Skeletal muscle satellite cell (primary cell): ENCODE data around the gene MAPT.

Source experiments
- H3K27me3 ChIP-seq: 2 replicates; pipeline ENCODE4 v1.7.0; 2013; ENCODE audit warnings: low read length; ENCODE audit not compliant: control insufficient read depth, insufficient read depth
- H3K36me3 ChIP-seq: 2 replicates; pipeline ENCODE4 v1.7.0; 2013; ENCODE audit warnings: mild to moderate bottlenecking, control low read depth, low read length; ENCODE audit not compliant: insufficient read depth
- H3K4me1 ChIP-seq: 2 replicates; pipeline ENCODE4 v1.7.0; 2013; ENCODE audit warnings: low read length; ENCODE audit not compliant: control insufficient read depth, insufficient read depth
- H3K4me2 ChIP-seq: 2 replicates; pipeline ENCODE4 v1.7.0; 2013; ENCODE audit warnings: mild to moderate bottlenecking, low read length
- H3K4me3 ChIP-seq: 2 replicates; pipeline ENCODE4 v1.7.0; 2013; ENCODE audit warnings: low read length
- H3K9ac ChIP-seq: 2 replicates; pipeline ENCODE4 v1.7.0; 2013; ENCODE audit warnings: mild to moderate bottlenecking, low read depth, low read length, moderate library complexity
- H3K9me3 ChIP-seq: replicated peaks from 2 replicates; pipeline ENCODE4 v1.7.0; 2013; ENCODE audit warnings: mild to moderate bottlenecking, control low read depth, low read length

Gene MAPT

DNA sequence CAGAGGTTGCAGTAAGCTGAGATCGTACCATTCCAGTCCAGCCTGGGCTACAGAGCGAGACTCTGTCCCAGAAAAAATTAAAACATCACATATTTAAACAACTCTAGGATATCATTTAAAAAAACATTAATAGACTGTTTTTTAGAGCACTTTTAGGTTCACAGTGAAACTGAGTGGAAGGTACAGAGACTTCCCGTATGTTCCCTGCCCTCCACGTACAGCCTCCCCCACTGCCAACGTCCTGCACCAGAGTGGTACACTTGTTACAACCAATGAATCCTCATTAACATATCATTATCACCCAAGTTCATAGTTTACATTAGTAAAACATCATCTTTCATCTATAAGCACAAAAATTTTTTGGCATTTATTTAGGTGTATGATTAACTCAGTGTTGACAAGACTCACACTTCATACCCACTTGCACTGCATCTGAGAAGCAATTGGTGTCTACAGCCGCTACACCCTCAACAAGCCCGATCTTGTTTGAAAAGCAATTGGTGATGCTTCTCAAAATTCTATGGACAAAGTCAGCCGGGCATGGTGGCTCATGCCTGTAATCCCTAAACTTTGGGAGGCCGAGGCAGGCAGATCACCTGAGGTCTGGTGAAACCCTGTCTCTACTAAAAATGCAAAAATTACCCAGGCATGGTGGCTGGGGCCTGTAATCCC is 64.8 kb downstream of the MAPT start:
- Histone ChIP-seq H3K27me3 (peaks cover 35% of the 10 kb centered on the region), H3K36me3 (no peaks in the 10 kb centered on the region), H3K9ac (no peak overlapping the region), H3K4me3 (no peak overlapping the region), H3K4me1 (no peaks in the 10 kb centered on the region), H3K4me2 (no peak overlapping the region), H3K9me3 (no peaks in the 10 kb centered on the region)

DNA sequence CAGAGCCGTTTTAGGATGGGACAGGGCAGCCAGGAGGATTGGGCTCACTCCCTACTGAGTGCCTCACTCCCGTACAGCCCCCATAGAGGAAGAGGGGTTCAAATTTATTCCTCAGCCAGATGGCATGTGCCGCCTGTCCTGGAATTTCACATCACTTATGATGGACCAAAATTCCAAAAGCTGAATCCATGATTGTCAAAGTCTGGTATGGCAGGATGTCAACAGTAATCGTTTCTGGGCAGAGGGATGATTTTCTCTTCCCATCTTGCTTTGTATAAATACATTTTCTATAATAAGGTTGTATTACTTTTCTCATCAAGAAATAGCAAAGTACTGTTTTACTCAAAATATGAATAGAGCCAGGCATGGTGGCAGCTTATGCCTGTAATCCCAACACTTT is 66.0 kb downstream of the MAPT start:
- Histone ChIP-seq H3K9ac (no peak overlapping the region), H3K4me1 (no peaks in the 10 kb centered on the region), H3K4me2 (no peak overlapping the region), H3K36me3 (no peaks in the 10 kb centered on the region), H3K9me3 (no peaks in the 10 kb centered on the region), H3K27me3 (peaks cover 34% of the 10 kb centered on the region), H3K4me3 (no peak overlapping the region)

DNA sequence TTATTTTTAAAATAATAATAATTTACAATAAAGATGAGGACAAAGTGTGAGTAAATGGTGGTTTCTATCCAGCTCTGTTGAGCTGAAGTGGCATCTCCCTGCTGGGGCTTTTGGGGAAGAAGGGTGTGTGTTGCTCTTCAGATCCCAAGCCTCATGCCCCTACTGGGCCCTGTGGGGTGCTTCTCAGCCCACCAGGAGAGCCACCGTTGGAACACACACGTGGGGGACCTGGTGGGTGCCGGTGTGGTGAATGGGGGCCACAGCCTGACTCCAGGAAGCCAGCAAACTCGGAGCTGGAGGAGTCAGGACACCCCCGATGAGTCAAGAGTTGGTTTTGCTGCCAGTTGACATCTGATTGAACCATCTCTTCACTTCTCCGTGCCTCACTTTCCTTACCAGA is 66.9 kb downstream of the MAPT start:
- Histone ChIP-seq H3K27me3 (peaks cover 38% of the 10 kb centered on the region), H3K4me3 (no peak overlapping the region), H3K9me3 (no peaks in the 10 kb centered on the region), H3K36me3 (no peaks in the 10 kb centered on the region), H3K4me1 (no peaks in the 10 kb centered on the region), H3K9ac (no peak overlapping the region), H3K4me2 (no peak overlapping the region)

DNA sequence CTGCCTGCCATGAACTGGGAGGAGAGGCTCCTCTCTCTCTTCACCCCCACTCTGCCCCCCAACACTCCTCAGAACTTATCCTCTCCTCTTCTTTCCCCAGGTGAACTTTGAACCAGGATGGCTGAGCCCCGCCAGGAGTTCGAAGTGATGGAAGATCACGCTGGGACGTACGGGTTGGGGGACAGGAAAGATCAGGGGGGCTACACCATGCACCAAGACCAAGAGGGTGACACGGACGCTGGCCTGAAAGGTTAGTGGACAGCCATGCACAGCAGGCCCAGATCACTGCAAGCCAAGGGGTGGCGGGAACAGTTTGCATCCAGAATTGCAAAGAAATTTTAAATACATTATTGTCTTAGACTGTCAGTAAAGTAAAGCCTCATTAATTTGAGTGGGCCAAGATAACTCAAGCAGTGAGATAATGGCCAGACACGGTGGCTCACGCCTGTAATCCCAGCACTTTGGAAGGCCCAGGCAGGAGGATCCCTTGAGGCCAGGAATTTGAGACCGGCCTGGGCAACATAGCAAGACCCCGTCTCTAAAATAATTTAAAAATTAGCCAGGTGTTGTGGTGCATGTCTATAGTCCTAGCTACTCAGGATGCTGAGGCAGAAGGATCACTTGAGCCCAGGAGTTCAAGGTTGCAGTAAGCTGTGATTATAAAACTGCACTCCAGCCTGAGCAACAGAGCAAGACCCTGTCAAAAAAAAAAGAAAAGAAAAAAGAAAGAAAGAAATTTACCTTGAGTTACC is 68.0 kb downstream of the MAPT start:
- H3K27me3 ChIP-seq: peaks cover 49% of the 10 kb centered on the region
- H3K4me1 ChIP-seq: no peaks in the 10 kb centered on the region
- H3K4me3 ChIP-seq: no peak overlapping the region

DNA sequence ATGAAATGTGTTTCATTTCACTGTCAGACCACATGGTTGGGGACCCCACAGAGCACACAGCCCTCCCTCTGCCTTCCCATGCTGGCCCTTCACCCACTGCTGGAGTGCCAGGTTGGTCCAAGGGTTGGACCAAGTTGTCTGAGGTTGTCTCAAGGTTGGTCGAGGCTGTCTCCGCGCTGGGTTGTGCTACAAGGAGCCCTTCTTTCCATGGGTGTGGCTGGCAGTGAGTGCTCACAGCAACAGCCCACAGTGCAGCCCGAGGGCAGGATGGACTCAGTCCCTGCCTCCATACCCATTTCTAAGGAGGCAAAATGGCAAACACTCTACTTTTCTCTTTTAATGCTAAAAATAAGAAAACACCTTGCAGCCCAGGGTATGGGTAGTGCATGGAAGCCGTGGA is 68.9 kb downstream of the MAPT start:
- Histone ChIP-seq H3K9me3 (no peaks in the 10 kb centered on the region), H3K4me1 (no peaks in the 10 kb centered on the region), H3K4me3 (no peak overlapping the region), H3K9ac (no peak overlapping the region), H3K27me3 (peaks cover 51% of the 10 kb centered on the region), H3K36me3 (no peaks in the 10 kb centered on the region), H3K4me2 (no peak overlapping the region)

More for the DNA sequence above, 68.0 kb downstream of the MAPT start:
- H3K4me2 ChIP-seq: no peak overlapping the region
- H3K36me3 ChIP-seq: no peaks in the 10 kb centered on the region
- no peak overlapping the region for H3K9ac ChIP-seq
- no peaks in the 10 kb centered on the region for H3K9me3 ChIP-seq

DNA sequence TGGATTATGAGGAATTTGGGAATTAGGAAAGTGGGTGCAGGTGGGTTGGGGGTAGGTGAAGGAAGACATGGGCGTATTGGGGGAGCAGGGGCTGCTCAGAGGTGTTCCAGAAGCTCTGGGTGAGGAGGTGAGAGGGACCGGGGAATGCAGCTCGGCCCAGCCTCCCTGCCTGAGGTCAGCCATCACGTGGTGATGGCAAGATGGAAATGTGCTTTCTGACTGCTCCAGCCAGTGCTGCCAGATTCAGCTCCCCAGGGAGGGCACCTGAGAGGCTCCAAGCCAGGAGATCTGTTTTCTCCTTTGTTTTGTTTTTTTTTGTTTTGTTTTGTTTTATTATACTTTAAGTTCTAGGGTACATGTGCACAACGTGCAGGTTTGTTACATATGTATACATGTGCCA is 69.5 kb downstream of the MAPT start:
- H3K27me3 ChIP-seq: peaks cover 57% of the 10 kb centered on the region
- H3K4me1 ChIP-seq: no peaks in the 10 kb centered on the region
- H3K9me3 ChIP-seq: no peaks in the 10 kb centered on the region
- H3K9ac ChIP-seq: no peak overlapping the region
- H3K4me3 ChIP-seq: no peak overlapping the region
- no peaks in the 10 kb centered on the region for H3K36me3 ChIP-seq
- H3K4me2 ChIP-seq: no peak overlapping the region

DNA sequence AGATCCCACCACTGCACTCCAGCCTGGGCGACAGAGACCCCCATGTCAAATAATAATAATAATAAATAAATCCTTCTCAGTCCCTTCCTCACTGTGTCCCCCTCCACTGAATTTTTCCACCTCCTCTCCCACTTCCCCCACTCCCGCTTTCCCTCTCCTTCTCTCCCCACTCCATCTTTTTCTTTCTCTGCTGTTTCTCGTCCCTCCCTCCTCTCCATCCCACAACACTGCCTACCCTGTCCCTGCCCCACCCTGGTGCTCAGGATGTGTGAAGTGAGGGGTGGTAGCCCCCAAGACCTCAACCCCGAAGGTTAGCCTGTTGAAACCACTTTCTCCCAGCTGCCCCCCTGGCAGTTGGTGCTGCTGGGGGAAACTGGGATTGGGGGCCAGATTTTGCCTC is 70.3 kb downstream of the MAPT start:
- Histone ChIP-seq H3K4me2 (no peak overlapping the region), H3K27me3 (peaks cover 55% of the 10 kb centered on the region), H3K4me1 (no peaks in the 10 kb centered on the region), H3K4me3 (no peak overlapping the region), H3K9me3 (no peaks in the 10 kb centered on the region), H3K9ac (no peak overlapping the region), H3K36me3 (no peaks in the 10 kb centered on the region)

DNA sequence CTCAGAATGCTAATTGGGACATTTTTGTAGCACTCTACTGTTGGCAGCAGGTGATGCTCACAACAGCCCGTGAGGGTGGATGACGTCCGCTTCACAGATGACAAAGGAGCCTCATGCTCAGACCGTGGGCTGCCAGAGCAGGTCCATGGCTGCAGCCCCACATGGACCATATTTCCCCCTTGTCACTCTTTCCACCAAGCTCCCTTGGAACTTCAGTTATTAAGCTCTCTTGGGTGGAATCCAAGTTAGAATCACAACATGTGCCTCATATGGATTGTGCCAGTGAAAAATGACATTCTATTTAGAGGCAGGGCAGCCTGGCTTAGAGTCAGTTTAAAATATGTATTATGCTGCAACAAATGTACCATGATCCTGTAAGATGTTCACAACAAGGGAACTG is 71.5 kb downstream of the MAPT start:
- H3K4me1 ChIP-seq: no peaks in the 10 kb centered on the region
- no peaks in the 10 kb centered on the region for H3K9me3 ChIP-seq
- H3K4me3 ChIP-seq: no peak overlapping the region
- H3K36me3 ChIP-seq: no peaks in the 10 kb centered on the region
- no peak overlapping the region for H3K9ac ChIP-seq
- H3K27me3 ChIP-seq: peaks cover 48% of the 10 kb centered on the region
- no peak overlapping the region for H3K4me2 ChIP-seq

DNA sequence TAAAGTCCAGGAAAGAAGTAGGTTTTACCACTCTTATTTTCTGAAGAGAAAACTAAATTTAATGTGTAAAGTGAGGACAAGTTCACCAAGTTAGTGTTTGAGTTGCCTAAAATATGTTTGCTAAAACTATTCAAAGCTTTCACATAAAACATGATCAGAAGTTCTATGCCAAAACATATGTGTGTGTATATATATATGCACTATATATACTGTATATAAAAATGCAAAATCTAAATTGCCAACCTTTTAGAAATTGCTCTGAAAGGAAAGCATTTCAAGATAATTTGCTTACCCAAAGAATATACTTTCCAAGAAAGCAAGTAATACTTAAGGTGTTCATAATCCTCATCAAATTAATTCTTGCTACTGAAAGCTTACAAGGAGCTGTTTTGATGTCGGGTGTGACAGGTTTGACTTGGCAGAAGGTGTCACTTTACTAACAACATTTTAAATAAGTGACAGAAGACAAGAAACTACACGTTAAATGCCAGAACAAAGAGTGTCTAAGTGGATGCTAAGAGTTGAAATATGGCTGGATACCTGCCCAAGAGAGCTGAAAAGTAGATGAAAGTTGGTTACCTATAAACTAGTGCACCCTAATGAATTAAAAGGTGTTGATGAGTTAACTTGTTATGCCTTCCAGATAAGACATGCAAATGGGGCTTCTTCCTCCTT is 72.4 kb downstream of the MAPT start:
- Histone ChIP-seq H3K27me3 (peaks cover 54% of the 10 kb centered on the region), H3K9me3 (no peaks in the 10 kb centered on the region), H3K36me3 (no peaks in the 10 kb centered on the region), H3K4me2 (no peak overlapping the region), H3K4me3 (no peak overlapping the region), H3K4me1 (no peaks in the 10 kb centered on the region), H3K9ac (no peak overlapping the region)

DNA sequence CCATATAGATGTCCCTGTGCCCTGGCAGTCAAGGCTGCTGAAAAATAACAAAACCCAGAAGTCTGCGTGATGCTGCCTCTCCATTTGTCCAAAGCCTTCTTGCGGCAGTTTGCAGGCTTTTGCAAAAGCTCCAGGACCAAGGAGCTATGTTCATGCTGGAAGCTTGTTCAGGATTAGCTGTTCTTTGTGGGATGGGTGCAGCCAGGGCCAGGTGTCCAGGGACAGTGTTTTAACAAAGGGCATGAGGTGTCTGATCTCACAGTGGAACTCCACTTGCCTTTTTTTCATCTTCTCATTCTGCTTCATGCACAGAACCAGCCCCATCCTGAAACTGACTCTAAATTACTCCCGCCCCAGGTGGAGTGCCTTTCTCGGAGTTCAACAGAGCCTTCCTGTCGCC is 73.0 kb downstream of the MAPT start:
- H3K4me3 ChIP-seq: no peak overlapping the region
- H3K36me3 ChIP-seq: no peaks in the 10 kb centered on the region
- H3K4me1 ChIP-seq: no peaks in the 10 kb centered on the region
- H3K27me3 ChIP-seq: peaks cover 61% of the 10 kb centered on the region
- H3K4me2 ChIP-seq: no peak overlapping the region
- H3K9me3 ChIP-seq: no peaks in the 10 kb centered on the region
- no peak overlapping the region for H3K9ac ChIP-seq

DNA sequence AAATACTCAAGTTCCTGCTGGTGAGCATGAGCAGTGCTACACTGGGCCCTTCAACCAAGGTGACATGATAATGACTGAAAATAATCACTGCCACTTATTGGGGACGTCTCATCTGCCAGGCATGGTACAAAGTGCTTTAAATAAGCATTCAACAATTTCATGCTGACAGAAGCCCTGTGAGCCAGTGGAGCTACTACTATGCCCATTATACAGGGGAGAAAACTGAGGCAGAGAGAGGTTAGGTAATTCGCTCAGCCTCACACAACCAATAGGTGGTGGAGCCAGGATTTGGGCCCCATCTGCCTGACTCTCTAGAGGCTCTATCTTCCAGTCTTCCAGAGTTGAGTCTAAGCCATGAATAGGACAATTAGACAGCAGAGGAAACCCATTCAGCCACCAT is 74.4 kb downstream of the MAPT start:
- Histone ChIP-seq H3K9me3 (no peaks in the 10 kb centered on the region), H3K4me2 (no peak overlapping the region), H3K4me3 (no peak overlapping the region), H3K4me1 (no peaks in the 10 kb centered on the region), H3K9ac (no peak overlapping the region), H3K27me3 (peaks cover 67% of the 10 kb centered on the region), H3K36me3 (no peaks in the 10 kb centered on the region)
